Measurements from ENCODE around the gene GPR146.
A peak's percentile ranks its signal among the peaks of the same experiment; 100 is the strongest.

The GPR146 gene

GRCh38 chr7:1044189-1045068 lies at the start of gene GPR146:
Gene GPR146 (plus strand): TSS chr7:1044546. CDS start chr7:1057516, 12,970 bp downstream.
- DNase-seq (ENCODE audit: low read depth), result peak; percentile 89
- in situ Hi-C loops (cut with HindIII; ENCODE audit: low sequenced_read_pairs), result loop anchor here (5.0 kb wide), 1 partner anchor 53 kb away; no protein-coding TSS in a partner anchor
- TF ChIP-seq, protein P1, sequence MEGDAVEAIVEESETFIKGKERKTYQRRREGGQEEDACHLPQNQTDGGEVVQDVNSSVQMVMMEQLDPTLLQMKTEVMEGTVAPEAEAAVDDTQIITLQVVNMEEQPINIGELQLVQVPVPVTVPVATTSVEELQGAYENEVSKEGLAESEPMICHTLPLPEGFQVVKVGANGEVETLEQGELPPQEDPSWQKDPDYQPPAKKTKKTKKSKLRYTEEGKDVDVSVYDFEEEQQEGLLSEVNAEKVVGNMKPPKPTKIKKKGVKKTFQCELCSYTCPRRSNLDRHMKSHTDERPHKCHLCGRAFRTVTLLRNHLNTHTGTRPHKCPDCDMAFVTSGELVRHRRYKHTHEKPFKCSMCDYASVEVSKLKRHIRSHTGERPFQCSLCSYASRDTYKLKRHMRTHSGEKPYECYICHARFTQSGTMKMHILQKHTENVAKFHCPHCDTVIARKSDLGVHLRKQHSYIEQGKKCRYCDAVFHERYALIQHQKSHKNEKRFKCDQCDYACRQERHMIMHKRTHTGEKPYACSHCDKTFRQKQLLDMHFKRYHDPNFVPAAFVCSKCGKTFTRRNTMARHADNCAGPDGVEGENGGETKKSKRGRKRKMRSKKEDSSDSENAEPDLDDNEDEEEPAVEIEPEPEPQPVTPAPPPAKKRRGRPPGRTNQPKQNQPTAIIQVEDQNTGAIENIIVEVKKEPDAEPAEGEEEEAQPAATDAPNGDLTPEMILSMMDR (IDR thresholded peaks at IDR 0.05; ENCODE audit: low read depth, low read length, missing control alignments), result peak; percentile 74
- H3K4me3 ChIP-seq (ENCODE audit: low read depth, low read length), result peak within 1 kb of the TSS; percentile 53

- in situ Hi-C loops (cut with HindIII; ENCODE audit: low sequenced_read_pairs), result loop anchor here (25.0 kb wide), 1 partner anchor 168 kb away; the partner anchor contains the start of gene ZFAND2A
- no peak overlapping the region for H3K4me3 ChIP-seq (ENCODE audit: low read depth, low read length)
- TF ChIP-seq, protein P1 (IDR thresholded peaks at IDR 0.05; ENCODE audit: low read depth, low read length, missing control alignments), result no peak
- DNase-seq (ENCODE audit: low read depth), result no peak
These were observed 49.6 kb upstream of the GPR146 start for GRCh38 chr7:994592-995308.

- TF ChIP-seq, protein P1 (IDR thresholded peaks at IDR 0.05; ENCODE audit: low read depth, low read length, missing control alignments), result no peak
- no peak overlapping the region for H3K4me3 ChIP-seq (ENCODE audit: low read depth, low read length)
- in situ Hi-C loops (cut with HindIII; ENCODE audit: low sequenced_read_pairs), result loop anchor here (25.0 kb wide), 1 partner anchor 167 kb away; the partner anchor contains the start of gene ZFAND2A
- no peak for DNase-seq (ENCODE audit: low read depth)
These were observed 48.8 kb upstream of the GPR146 start for GRCh38 chr7:995571-995970.

- DNase-seq (ENCODE audit: low read depth), result no peak
- TF ChIP-seq, protein P1 (IDR thresholded peaks at IDR 0.05; ENCODE audit: low read depth, low read length, missing control alignments), result no peak
- in situ Hi-C loops (cut with HindIII; ENCODE audit: low sequenced_read_pairs), result loop anchor here (25.0 kb wide), 1 partner anchor 166 kb away; the partner anchor contains the start of gene ZFAND2A
- H3K4me3 ChIP-seq (ENCODE audit: low read depth, low read length), result no peak overlapping the region
These were observed 48.1 kb upstream of the GPR146 start for GRCh38 chr7:996079-996872.

GRCh38 chr7:997404-998395 lies 46.6 kb upstream of the GPR146 start:
- H3K4me3 ChIP-seq (ENCODE audit: low read depth, low read length), result no peak overlapping the region
- DNase-seq (ENCODE audit: low read depth), result no peak
- in situ Hi-C loops (cut with HindIII; ENCODE audit: low sequenced_read_pairs), result loop anchor here (25.0 kb wide), 1 partner anchor 165 kb away; the partner anchor contains the start of gene ZFAND2A
- TF ChIP-seq, protein P1 (IDR thresholded peaks at IDR 0.05; ENCODE audit: low read depth, low read length, missing control alignments), result no peak
